ENCODE data around the gene ADGRE3.
"Not testable (repeated sequence)": the region's sequence is repeated elsewhere in the genome, so short reads cannot be mapped to it uniquely, and the experiment has no call there.

ADGRE3 gene

GRCh38 chr19:14606627-14607026 is 68.0 kb downstream of the ADGRE3 start:
- H3K4me3 ChIP-seq (ENCODE audit: low read length): no peak overlapping the region
- no peaks in the 10 kb centered on the region for H3K9me3 ChIP-seq (ENCODE audit: control insufficient read depth, insufficient read depth, low read length)
- H3K27me3 ChIP-seq (ENCODE audit: control insufficient read depth, insufficient read depth, low read length): no peaks in the 10 kb centered on the region
- DNase-seq (ENCODE audit: low read depth, low spot score): no peak
- no CpG with 5 or more reads among the region's 9 CpGs for WGBS (ENCODE audit: insufficient coverage, insufficient read length)
- no peaks in the 10 kb centered on the region for H3K36me3 ChIP-seq (ENCODE audit: control insufficient read depth, insufficient read depth, low read length)
- no peak overlapping the region for H3K27ac ChIP-seq (ENCODE audit: low read length)
- H3K4me1 ChIP-seq (ENCODE audit: control insufficient read depth, insufficient read depth, low read length): no peaks in the 10 kb centered on the region

- H3K36me3 ChIP-seq (ENCODE audit: control insufficient read depth, insufficient read depth, low read length): no peaks in the 10 kb centered on the region
- H3K27ac ChIP-seq (ENCODE audit: low read length): no peak overlapping the region
- no peaks in the 10 kb centered on the region for H3K9me3 ChIP-seq (ENCODE audit: control insufficient read depth, insufficient read depth, low read length)
- DNase-seq (ENCODE audit: low read depth, low spot score): no peak
- WGBS (ENCODE audit: insufficient coverage, insufficient read length): no CpG with 5 or more reads among the region's 2 CpGs
- H3K27me3 ChIP-seq (ENCODE audit: control insufficient read depth, insufficient read depth, low read length): no peaks in the 10 kb centered on the region
- no peak overlapping the region for H3K4me3 ChIP-seq (ENCODE audit: low read length)
- H3K4me1 ChIP-seq (ENCODE audit: control insufficient read depth, insufficient read depth, low read length): no peaks in the 10 kb centered on the region
These were observed 70.7 kb downstream of the ADGRE3 start for GRCh38 chr19:14603990-14604387.

- DNase-seq (ENCODE audit: low read depth, low spot score): no peak
- Histone ChIP-seq H3K4me3 (ENCODE audit: low read length) (no peak overlapping the region), H3K36me3 (ENCODE audit: control insufficient read depth, insufficient read depth, low read length) (no peaks in the 10 kb centered on the region), H3K27ac (ENCODE audit: low read length) (no peak overlapping the region), H3K9me3 (ENCODE audit: control insufficient read depth, insufficient read depth, low read length) (no peaks in the 10 kb centered on the region), H3K4me1 (ENCODE audit: control insufficient read depth, insufficient read depth, low read length) (no peaks in the 10 kb centered on the region), H3K27me3 (ENCODE audit: control insufficient read depth, insufficient read depth, low read length) (no peaks in the 10 kb centered on the region)
- no CpG with 5 or more reads among the region's 8 CpGs for WGBS (ENCODE audit: insufficient coverage, insufficient read length)
These were observed 75.0 kb downstream of the ADGRE3 start for GRCh38 chr19:14599548-14600147.

- 100% methylated on average over 3 of the region's 3 CpGs for WGBS (ENCODE audit: insufficient coverage, insufficient read length)
- no peak for DNase-seq (ENCODE audit: low read depth, low spot score)
- H3K27ac ChIP-seq (ENCODE audit: low read length): no peak overlapping the region
- no peaks in the 10 kb centered on the region for H3K9me3 ChIP-seq (ENCODE audit: control insufficient read depth, insufficient read depth, low read length)
- no peak overlapping the region for H3K4me3 ChIP-seq (ENCODE audit: low read length)
- no peaks in the 10 kb centered on the region for H3K36me3 ChIP-seq (ENCODE audit: control insufficient read depth, insufficient read depth, low read length)
- H3K4me1 ChIP-seq (ENCODE audit: control insufficient read depth, insufficient read depth, low read length): no peaks in the 10 kb centered on the region
- no peaks in the 10 kb centered on the region for H3K27me3 ChIP-seq (ENCODE audit: control insufficient read depth, insufficient read depth, low read length)
These were observed 79.1 kb downstream of the ADGRE3 start for GRCh38 chr19:14595558-14595957.

GRCh38 chr19:14589433-14589832 is 85.2 kb downstream of the ADGRE3 start:
- DNase-seq (ENCODE audit: low read depth, low spot score); H3K27me3 ChIP-seq (ENCODE audit: control insufficient read depth, insufficient read depth, low read length); H3K4me3 ChIP-seq (ENCODE audit: low read length); H3K9me3 ChIP-seq (ENCODE audit: control insufficient read depth, insufficient read depth, low read length); H3K27ac ChIP-seq (ENCODE audit: low read length); H3K4me1 ChIP-seq (ENCODE audit: control insufficient read depth, insufficient read depth, low read length); H3K36me3 ChIP-seq (ENCODE audit: control insufficient read depth, insufficient read depth, low read length): not testable (repeated sequence)
- no CpG with 5 or more reads among the region's 4 CpGs for WGBS (ENCODE audit: insufficient coverage, insufficient read length)

- H3K4me1 ChIP-seq (ENCODE audit: control insufficient read depth, insufficient read depth, low read length); H3K27me3 ChIP-seq (ENCODE audit: control insufficient read depth, insufficient read depth, low read length); H3K9me3 ChIP-seq (ENCODE audit: control insufficient read depth, insufficient read depth, low read length); H3K4me3 ChIP-seq (ENCODE audit: low read length); DNase-seq (ENCODE audit: low read depth, low spot score); H3K27ac ChIP-seq (ENCODE audit: low read length); H3K36me3 ChIP-seq (ENCODE audit: control insufficient read depth, insufficient read depth, low read length): not testable (repeated sequence)
- WGBS (ENCODE audit: insufficient coverage, insufficient read length): no CpG with 5 or more reads among the region's 3 CpGs
These were observed 89.5 kb downstream of the ADGRE3 start for GRCh38 chr19:14585187-14585586.

GRCh38 chr19:14584372-14584771 is 90.3 kb downstream of the ADGRE3 start:
- no CpG with 5 or more reads among the region's 5 CpGs for WGBS (ENCODE audit: insufficient coverage, insufficient read length)
- not testable (repeated sequence) for H3K27ac ChIP-seq (ENCODE audit: low read length)

GRCh38 chr19:14582894-14583340 is 91.7 kb downstream of the ADGRE3 start, which contains the start of gene CLEC17A:
TSS of gene CLEC17A (plus strand) at chr19:14583084. CDS start at chr19:14583161, 77 bp downstream.
- WGBS (ENCODE audit: insufficient coverage, insufficient read length): no CpG with 5 or more reads among the region's 6 CpGs
- no peaks in the 10 kb centered on the region for H3K27me3 ChIP-seq (ENCODE audit: control insufficient read depth, insufficient read depth, low read length)
- H3K4me3 ChIP-seq (ENCODE audit: low read length): no peak within 1 kb of the TSS
- DNase-seq (ENCODE audit: low read depth, low spot score): no peak
- no peaks in the 10 kb centered on the region for H3K9me3 ChIP-seq (ENCODE audit: control insufficient read depth, insufficient read depth, low read length)
- no peaks in the 10 kb centered on the region for H3K36me3 ChIP-seq (ENCODE audit: control insufficient read depth, insufficient read depth, low read length)
- H3K27ac ChIP-seq (ENCODE audit: low read length): no peak within 1 kb of the TSS
- no peaks in the 10 kb centered on the region for H3K4me1 ChIP-seq (ENCODE audit: control insufficient read depth, insufficient read depth, low read length)

More at GRCh38 chr19:14584372-14584771, 90.3 kb downstream of the ADGRE3 start:
- H3K27me3 ChIP-seq (ENCODE audit: control insufficient read depth, insufficient read depth, low read length); H3K36me3 ChIP-seq (ENCODE audit: control insufficient read depth, insufficient read depth, low read length); H3K4me1 ChIP-seq (ENCODE audit: control insufficient read depth, insufficient read depth, low read length); DNase-seq (ENCODE audit: low read depth, low spot score); H3K4me3 ChIP-seq (ENCODE audit: low read length); H3K9me3 ChIP-seq (ENCODE audit: control insufficient read depth, insufficient read depth, low read length): not testable (repeated sequence)

GRCh38 chr19:14580623-14581237 is 93.9 kb downstream of the ADGRE3 start:
- WGBS (ENCODE audit: insufficient coverage, insufficient read length): no CpG with 5 or more reads among the region's 6 CpGs

GRCh38 chr19:14577885-14578427 is 96.7 kb downstream of the ADGRE3 start:
- no peak overlapping the region for H3K27ac ChIP-seq (ENCODE audit: low read length)
- H3K27me3 ChIP-seq (ENCODE audit: control insufficient read depth, insufficient read depth, low read length): no peaks in the 10 kb centered on the region
- no peak overlapping the region for H3K4me3 ChIP-seq (ENCODE audit: low read length)
- peaks cover 2% of the 10 kb centered on the region; the same call in 1 of the 2 replicates for H3K4me1 ChIP-seq (ENCODE audit: control insufficient read depth, insufficient read depth, low read length)
- no peak for DNase-seq (ENCODE audit: low read depth, low spot score)
- no peaks in the 10 kb centered on the region for H3K36me3 ChIP-seq (ENCODE audit: control insufficient read depth, insufficient read depth, low read length)
- no CpG with 5 or more reads among the region's 6 CpGs for WGBS (ENCODE audit: insufficient coverage, insufficient read length)
- no peaks in the 10 kb centered on the region for H3K9me3 ChIP-seq (ENCODE audit: control insufficient read depth, insufficient read depth, low read length)

More at GRCh38 chr19:14580623-14581237, 93.9 kb downstream of the ADGRE3 start:
- H3K9me3 ChIP-seq (ENCODE audit: control insufficient read depth, insufficient read depth, low read length): no peaks in the 10 kb centered on the region
- no peak overlapping the region for H3K4me3 ChIP-seq (ENCODE audit: low read length)
- no peaks in the 10 kb centered on the region for H3K4me1 ChIP-seq (ENCODE audit: control insufficient read depth, insufficient read depth, low read length)
- no peak for DNase-seq (ENCODE audit: low read depth, low spot score)
- H3K27me3 ChIP-seq (ENCODE audit: control insufficient read depth, insufficient read depth, low read length): no peaks in the 10 kb centered on the region
- no peaks in the 10 kb centered on the region for H3K36me3 ChIP-seq (ENCODE audit: control insufficient read depth, insufficient read depth, low read length)
- H3K27ac ChIP-seq (ENCODE audit: low read length): no peak overlapping the region

Measured in iPS DF 6.9 (cell line).